Astrocyte (in vitro differentiated cells and primary cell): Measurements from ENCODE around the gene EPHA7.

Experiments used
- EZH2 ChIP-seq: IDR thresholded peaks from 2 replicates; pipeline ENCODE4 v1.6.1; 2012; ENCODE audit warnings: mild to moderate bottlenecking, low read length, inconsistent platforms; ENCODE audit not compliant: insufficient read depth
- TF ChIP-seq, protein P1 (sequence below): IDR thresholded peaks from 2 replicates; pipeline ENCODE4 v1.5.1; 2011; ENCODE audit warnings: low read depth, mild to moderate bottlenecking, inconsistent platforms, low read length, moderate library complexity; ENCODE audit not compliant: insufficient read depth

DNA sequence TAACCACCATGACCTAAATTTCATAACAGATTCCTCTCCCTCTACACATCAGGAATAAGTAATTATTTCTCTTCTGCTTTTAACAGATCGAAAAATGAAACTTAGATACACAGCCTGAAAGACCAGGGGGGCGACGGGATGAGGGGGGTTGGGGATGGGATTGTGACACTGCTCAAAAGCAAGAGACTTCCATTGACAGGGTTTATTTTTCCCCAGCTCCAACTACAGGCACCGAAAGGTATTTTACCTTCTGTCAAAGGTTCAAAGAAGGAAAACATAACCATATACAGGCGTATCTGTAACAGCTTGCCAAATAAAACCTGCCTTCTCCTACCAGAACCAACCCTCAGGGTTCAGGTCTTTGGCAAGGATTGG, 1.3 kb downstream of the EPHA7 start:
- TF ChIP-seq, protein P1, sequence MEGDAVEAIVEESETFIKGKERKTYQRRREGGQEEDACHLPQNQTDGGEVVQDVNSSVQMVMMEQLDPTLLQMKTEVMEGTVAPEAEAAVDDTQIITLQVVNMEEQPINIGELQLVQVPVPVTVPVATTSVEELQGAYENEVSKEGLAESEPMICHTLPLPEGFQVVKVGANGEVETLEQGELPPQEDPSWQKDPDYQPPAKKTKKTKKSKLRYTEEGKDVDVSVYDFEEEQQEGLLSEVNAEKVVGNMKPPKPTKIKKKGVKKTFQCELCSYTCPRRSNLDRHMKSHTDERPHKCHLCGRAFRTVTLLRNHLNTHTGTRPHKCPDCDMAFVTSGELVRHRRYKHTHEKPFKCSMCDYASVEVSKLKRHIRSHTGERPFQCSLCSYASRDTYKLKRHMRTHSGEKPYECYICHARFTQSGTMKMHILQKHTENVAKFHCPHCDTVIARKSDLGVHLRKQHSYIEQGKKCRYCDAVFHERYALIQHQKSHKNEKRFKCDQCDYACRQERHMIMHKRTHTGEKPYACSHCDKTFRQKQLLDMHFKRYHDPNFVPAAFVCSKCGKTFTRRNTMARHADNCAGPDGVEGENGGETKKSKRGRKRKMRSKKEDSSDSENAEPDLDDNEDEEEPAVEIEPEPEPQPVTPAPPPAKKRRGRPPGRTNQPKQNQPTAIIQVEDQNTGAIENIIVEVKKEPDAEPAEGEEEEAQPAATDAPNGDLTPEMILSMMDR: no peak
- TF ChIP-seq EZH2: no peak
